Measurements from ENCODE around the gene CALCR.

The CALCR gene

GRCh38 chr7:93427107-93427506 lies 147.4 kb downstream of the CALCR start:
- Histone ChIP-seq H3K27me3 (peaks cover 11% of the 10 kb centered on the region), H3K4me1 (no peaks in the 10 kb centered on the region), H3K36me3 (no peaks in the 10 kb centered on the region), H3K9me3 (no peaks in the 10 kb centered on the region), H3K4me3 (ENCODE audit: low read depth, low read length) (no peak overlapping the region)
- no peak for DNase-seq
- TF ChIP-seq, protein P1, sequence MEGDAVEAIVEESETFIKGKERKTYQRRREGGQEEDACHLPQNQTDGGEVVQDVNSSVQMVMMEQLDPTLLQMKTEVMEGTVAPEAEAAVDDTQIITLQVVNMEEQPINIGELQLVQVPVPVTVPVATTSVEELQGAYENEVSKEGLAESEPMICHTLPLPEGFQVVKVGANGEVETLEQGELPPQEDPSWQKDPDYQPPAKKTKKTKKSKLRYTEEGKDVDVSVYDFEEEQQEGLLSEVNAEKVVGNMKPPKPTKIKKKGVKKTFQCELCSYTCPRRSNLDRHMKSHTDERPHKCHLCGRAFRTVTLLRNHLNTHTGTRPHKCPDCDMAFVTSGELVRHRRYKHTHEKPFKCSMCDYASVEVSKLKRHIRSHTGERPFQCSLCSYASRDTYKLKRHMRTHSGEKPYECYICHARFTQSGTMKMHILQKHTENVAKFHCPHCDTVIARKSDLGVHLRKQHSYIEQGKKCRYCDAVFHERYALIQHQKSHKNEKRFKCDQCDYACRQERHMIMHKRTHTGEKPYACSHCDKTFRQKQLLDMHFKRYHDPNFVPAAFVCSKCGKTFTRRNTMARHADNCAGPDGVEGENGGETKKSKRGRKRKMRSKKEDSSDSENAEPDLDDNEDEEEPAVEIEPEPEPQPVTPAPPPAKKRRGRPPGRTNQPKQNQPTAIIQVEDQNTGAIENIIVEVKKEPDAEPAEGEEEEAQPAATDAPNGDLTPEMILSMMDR (IDR thresholded peaks at IDR 0.05; ENCODE audit: low read depth, low read length), result no peak

- no peak overlapping the region for H3K4me3 ChIP-seq (ENCODE audit: low read depth, low read length)
- no peaks in the 10 kb centered on the region for H3K9me3 ChIP-seq
- H3K27me3 ChIP-seq, result peaks cover 11% of the 10 kb centered on the region
- H3K4me1 ChIP-seq, result no peaks in the 10 kb centered on the region
- H3K36me3 ChIP-seq, result no peaks in the 10 kb centered on the region
- TF ChIP-seq, protein P1 (IDR thresholded peaks at IDR 0.05; ENCODE audit: low read depth, low read length), result no peak
- DNase-seq, result no peak
Measured at GRCh38 chr7:93426155-93426696, 148.3 kb downstream of the CALCR start.

- H3K4me1 ChIP-seq, result no peaks in the 10 kb centered on the region
- no peak for DNase-seq
- H3K36me3 ChIP-seq, result no peaks in the 10 kb centered on the region
- no peaks in the 10 kb centered on the region for H3K27me3 ChIP-seq
- no peak overlapping the region for H3K4me3 ChIP-seq (ENCODE audit: low read depth, low read length)
- TF ChIP-seq, protein P1 (IDR thresholded peaks at IDR 0.05; ENCODE audit: low read depth, low read length), result no peak
- H3K9me3 ChIP-seq, result no peaks in the 10 kb centered on the region
Measured at GRCh38 chr7:93414574-93414973, 159.9 kb downstream of the CALCR start.

- no peaks in the 10 kb centered on the region for H3K36me3 ChIP-seq
- DNase-seq, result no peak
- no peaks in the 10 kb centered on the region; the same call in 1 of the 2 replicates for H3K4me1 ChIP-seq
- H3K4me3 ChIP-seq (ENCODE audit: low read depth, low read length), result no peak overlapping the region
- TF ChIP-seq, protein P1 (IDR thresholded peaks at IDR 0.05; ENCODE audit: low read depth, low read length), result no peak
- H3K27me3 ChIP-seq, result no peaks in the 10 kb centered on the region
- no peaks in the 10 kb centered on the region for H3K9me3 ChIP-seq
Measured at GRCh38 chr7:93409324-93409723, 165.2 kb downstream of the CALCR start.

GRCh38 chr7:93407239-93407638 lies 167.3 kb downstream of the CALCR start:
- Histone ChIP-seq H3K36me3 (no peaks in the 10 kb centered on the region), H3K4me1 (no peaks in the 10 kb centered on the region; the same call in 1 of the 2 replicates), H3K4me3 (ENCODE audit: low read depth, low read length) (no peak overlapping the region), H3K9me3 (no peaks in the 10 kb centered on the region), H3K27me3 (no peaks in the 10 kb centered on the region)
- TF ChIP-seq, protein P1 (IDR thresholded peaks at IDR 0.05; ENCODE audit: low read depth, low read length), result no peak
- no peak for DNase-seq

- H3K27me3 ChIP-seq, result no peaks in the 10 kb centered on the region
- TF ChIP-seq, protein P1 (IDR thresholded peaks at IDR 0.05; ENCODE audit: low read depth, low read length), result no peak
Measured at GRCh38 chr7:93402944-93403343, 171.6 kb downstream of the CALCR start.

More at GRCh38 chr7:93402944-93403343, 171.6 kb downstream of the CALCR start:
- Histone ChIP-seq H3K36me3 (no peaks in the 10 kb centered on the region), H3K4me1 (no peaks in the 10 kb centered on the region), H3K4me3 (ENCODE audit: low read depth, low read length) (no peak overlapping the region), H3K9me3 (no peaks in the 10 kb centered on the region)
- DNase-seq, result no peak

All from BE2C (cell line).